Kidney epithelial cell (primary cell): ENCODE results near the gene SLC16A10. TPM values are rescaled to one million over a fixed set of nuclear protein-coding genes. Genes with fewer than 3 reads are reported as not detected.

Source experiments
- DNase-seq: peaks from one replicate; pipeline ENCODE4 v3.0.0-alpha.2; 2010; ENCODE audit warnings: low read depth
- H3K27me3 ChIP-seq: 2 replicates; pipeline ENCODE4 v1.6.0; 2011; ENCODE audit warnings: low read length; ENCODE audit not compliant: control insufficient read depth, insufficient read depth
- H3K36me3 ChIP-seq: 2 replicates; pipeline ENCODE4 v1.5.1; 2011; ENCODE audit warnings: low read length; ENCODE audit not compliant: control insufficient read depth, insufficient read depth
- H3K4me3 ChIP-seq: 2 replicates; pipeline ENCODE4 v1.5.1; 2011; ENCODE audit warnings: low read depth, mild to moderate bottlenecking, control low read depth, low read length
- total RNA-seq: library from RNA; depleted of rRNA; stranded (reverse); fragments of >200 nt; gene quantifications from 2 replicates; pipeline ENCODE4 v1.2.3, GENCODE V29; 2015
- TF ChIP-seq, protein P1 (sequence below): IDR thresholded peaks from 2 replicates; pipeline ENCODE4 v1.5.1; 2011; ENCODE audit warnings: mild to moderate bottlenecking, moderate library complexity, low read length, control low read depth, inconsistent platforms; ENCODE audit not compliant: insufficient read depth, poor library complexity, severe bottlenecking

Gene SLC16A10
- total RNA-seq, 1 donor from 2014 or later: 1.0 TPM

DNA sequence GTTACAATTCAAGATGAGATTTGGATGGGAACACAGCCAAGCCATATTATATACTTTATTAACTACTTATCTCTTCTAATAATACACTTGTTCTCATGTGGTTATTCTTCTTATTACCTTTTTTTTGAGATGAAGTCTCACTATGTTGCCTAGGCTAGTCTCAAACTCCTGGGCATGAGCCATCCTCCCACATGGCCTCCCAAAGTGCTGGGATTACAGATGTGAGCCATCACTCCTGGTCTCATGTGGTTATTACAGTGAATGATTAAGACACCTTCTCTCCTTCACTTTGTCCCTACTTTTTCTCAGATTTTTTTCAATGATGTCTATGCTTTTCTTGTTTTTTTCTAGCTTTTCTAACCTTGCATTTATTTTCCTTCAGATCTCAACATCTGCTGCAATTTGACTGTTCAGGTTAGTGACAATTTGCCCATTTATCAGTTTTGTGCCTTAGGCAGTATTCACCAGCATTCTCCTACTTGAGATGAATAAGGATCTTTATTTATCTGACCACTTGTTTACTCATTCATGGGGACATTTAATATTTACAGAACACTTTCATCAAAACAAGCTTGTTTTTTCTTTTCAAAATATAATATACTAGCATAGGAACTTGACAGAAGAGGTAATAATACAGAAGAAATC lies 105.7 kb downstream of the SLC16A10 start:
- Histone ChIP-seq H3K27me3 (no peaks in the 10 kb centered on the region), H3K4me3 (no peak overlapping the region), H3K36me3 (no peaks in the 10 kb centered on the region)
- TF ChIP-seq, protein P1, sequence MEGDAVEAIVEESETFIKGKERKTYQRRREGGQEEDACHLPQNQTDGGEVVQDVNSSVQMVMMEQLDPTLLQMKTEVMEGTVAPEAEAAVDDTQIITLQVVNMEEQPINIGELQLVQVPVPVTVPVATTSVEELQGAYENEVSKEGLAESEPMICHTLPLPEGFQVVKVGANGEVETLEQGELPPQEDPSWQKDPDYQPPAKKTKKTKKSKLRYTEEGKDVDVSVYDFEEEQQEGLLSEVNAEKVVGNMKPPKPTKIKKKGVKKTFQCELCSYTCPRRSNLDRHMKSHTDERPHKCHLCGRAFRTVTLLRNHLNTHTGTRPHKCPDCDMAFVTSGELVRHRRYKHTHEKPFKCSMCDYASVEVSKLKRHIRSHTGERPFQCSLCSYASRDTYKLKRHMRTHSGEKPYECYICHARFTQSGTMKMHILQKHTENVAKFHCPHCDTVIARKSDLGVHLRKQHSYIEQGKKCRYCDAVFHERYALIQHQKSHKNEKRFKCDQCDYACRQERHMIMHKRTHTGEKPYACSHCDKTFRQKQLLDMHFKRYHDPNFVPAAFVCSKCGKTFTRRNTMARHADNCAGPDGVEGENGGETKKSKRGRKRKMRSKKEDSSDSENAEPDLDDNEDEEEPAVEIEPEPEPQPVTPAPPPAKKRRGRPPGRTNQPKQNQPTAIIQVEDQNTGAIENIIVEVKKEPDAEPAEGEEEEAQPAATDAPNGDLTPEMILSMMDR: no peak
- no peak for DNase-seq

DNA sequence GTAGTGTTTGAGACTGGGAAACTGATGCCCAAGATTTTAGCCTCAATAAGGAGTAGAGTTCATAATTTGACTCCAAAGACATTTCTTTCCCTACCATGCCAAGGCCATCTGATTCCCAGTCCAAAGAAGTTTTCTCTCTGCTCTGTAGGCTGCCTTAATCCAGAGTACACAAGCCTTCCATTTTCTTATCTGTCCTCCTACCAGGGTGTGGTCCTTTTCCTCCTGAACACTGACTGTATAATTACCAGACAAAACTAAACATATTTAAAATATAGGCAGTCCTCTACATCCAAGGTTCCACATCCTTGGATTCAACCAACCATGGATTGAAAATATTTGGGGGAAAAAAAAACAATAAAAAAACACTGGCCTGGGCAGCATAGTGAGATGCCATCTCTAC lies 108.4 kb downstream of the SLC16A10 start:
- no peaks in the 10 kb centered on the region for H3K36me3 ChIP-seq

DNA sequence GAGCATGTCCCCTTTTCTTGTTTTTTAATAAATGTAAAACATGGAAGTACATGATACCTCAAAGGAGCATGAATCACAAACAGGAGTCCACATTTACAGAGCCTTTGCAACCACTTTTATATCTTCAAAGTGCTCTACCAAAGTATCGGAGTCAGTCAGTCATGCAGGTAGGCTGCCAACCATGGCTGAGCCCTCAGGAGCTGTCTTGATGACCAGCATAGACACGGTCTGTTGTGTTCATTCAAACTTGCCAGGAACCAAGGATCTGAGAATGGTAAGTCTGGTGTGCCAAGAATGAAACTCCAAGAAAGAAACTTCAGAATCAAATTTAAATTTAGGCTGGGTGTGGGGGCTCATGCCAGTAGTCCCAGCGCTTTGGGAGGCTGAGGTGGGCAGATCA lies 111.5 kb downstream of the SLC16A10 start:
- no peaks in the 10 kb centered on the region for H3K36me3 ChIP-seq
- no peak for DNase-seq
- TF ChIP-seq, protein P1: no peak
- no peaks in the 10 kb centered on the region for H3K27me3 ChIP-seq
- H3K4me3 ChIP-seq: no peak overlapping the region

More for the DNA sequence above, 108.4 kb downstream of the SLC16A10 start:
- no peak for DNase-seq
- H3K27me3 ChIP-seq: no peaks in the 10 kb centered on the region
- TF ChIP-seq, protein P1: no peak
- H3K4me3 ChIP-seq: no peak overlapping the region

DNA sequence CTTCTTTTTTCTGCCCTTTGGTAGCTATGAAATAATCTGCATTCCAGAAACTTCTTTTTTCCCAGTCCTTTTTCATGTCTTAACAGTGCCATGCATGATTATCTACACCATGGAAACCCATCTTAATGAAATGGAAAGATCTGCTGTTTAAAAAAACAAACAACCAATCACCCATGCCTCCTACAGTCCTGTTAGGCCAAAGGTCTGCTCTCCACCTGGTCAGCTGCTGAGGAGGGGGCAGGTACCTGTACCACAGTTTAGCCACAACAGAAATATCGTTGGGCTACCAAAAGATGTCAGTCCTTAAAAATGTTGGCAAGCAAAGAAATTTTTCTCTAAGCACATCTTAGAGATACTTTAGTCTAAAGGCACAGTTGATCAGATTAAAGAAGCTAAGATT lies 112.6 kb downstream of the SLC16A10 start:
- no peaks in the 10 kb centered on the region for H3K36me3 ChIP-seq
- H3K4me3 ChIP-seq: no peak overlapping the region
- H3K27me3 ChIP-seq: no peaks in the 10 kb centered on the region
- TF ChIP-seq, protein P1: no peak
- no peak for DNase-seq

DNA sequence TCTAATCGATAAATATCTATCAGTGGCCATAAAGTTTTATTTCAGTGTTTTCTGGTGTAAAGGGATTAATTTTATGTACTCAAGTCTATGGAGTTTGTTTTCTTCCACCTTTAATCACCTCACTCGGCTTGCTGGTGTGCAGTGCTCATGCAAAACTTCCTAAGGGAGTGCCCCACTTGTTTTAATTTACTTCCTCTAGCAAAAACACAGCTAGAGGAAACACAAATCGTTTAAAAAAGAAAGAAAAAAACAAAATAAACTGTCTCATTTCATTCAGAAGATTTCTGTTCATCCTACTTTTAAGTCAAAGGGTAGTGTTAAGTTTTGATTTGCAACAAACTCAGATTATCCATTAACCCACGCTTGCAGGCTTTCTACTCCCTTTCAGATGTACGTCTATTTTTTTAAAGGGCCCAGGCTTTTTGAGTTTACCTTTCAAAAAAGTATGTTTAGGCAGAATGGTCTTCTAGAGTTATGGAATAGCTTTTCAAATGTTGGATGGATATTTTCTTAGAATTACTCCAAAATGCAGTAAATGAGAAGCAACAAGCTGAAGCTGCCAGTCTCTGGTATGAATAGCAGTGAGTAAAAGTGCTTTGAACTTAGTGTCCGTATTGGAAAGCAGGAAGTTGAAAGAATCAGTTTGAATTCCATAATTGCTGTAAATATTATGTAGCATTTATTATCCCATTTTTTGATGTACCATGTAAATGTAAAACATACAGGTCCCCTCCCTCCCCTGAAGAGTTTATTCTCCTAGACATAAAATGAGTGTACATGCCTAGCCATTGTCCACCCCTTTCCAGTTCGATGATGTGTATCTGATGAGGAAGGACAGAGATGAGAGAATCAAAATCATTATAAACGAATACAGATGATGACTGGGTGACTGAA lies 113.3 kb downstream of the SLC16A10 start:
- TF ChIP-seq, protein P1: no peak
- DNase-seq: no peak
- H3K4me3 ChIP-seq: no peak overlapping the region
- no peaks in the 10 kb centered on the region for H3K36me3 ChIP-seq
- H3K27me3 ChIP-seq: no peaks in the 10 kb centered on the region
